Hepatocyte (in vitro differentiated cells): ENCODE results near the gene TMPRSS15. TPM values are rescaled to one million over a fixed set of nuclear protein-coding genes. Genes with fewer than 3 reads are reported as not detected.

Source experiments
- DNase-seq: peaks from one replicate; pipeline ENCODE4 v3.0.0-alpha.2; 2016; ENCODE audit warnings: low spot score
- H2AFZ ChIP-seq: fragments of 200-600 bp; sonication (generic); 2 replicates; pipeline ENCODE4 v1.6.0; 2016; ENCODE audit warnings: antibody characterized with exemption, mild to moderate bottlenecking
- H3K27ac ChIP-seq: fragments of 200-600 bp; sonication (generic); 2 replicates; pipeline ENCODE4 v1.5.1; 2016; ENCODE audit warnings: mild to moderate bottlenecking
- H3K27me3 ChIP-seq: fragments of 200-600 bp; sonication (generic); 2 replicates; pipeline ENCODE4 v1.6.1; 2016
- H3K36me3 ChIP-seq: fragments of 200-600 bp; sonication (generic); replicated peaks from 2 replicates; pipeline ENCODE4 v1.5.1; 2016; ENCODE audit warnings: low read depth; ENCODE audit not compliant: insufficient read depth
- H3K4me1 ChIP-seq: fragments of 200-600 bp; sonication (generic); 2 replicates; pipeline ENCODE4 v1.5.1; 2016; ENCODE audit warnings: mild to moderate bottlenecking, moderate library complexity; ENCODE audit not compliant: insufficient read depth
- H3K4me2 ChIP-seq: fragments of 200-600 bp; sonication (generic); 2 replicates; pipeline ENCODE4 v1.6.0; 2016
- H3K4me3 ChIP-seq: fragments of 200-600 bp; sonication (generic); 2 replicates; pipeline ENCODE4 v1.5.1; 2016; ENCODE audit warnings: mild to moderate bottlenecking
- H3K79me2 ChIP-seq: fragments of 200-600 bp; sonication (generic); 2 replicates; pipeline ENCODE4 v1.6.0; 2017; ENCODE audit warnings: mild to moderate bottlenecking
- H3K9me2 ChIP-seq: fragments of 200-600 bp; sonication (generic); replicated peaks from 2 replicates; pipeline ENCODE4 v1.6.0; 2017; ENCODE audit warnings: mild to moderate bottlenecking; ENCODE audit not compliant: insufficient read depth
- H3K9me3 ChIP-seq: fragments of 200-600 bp; sonication (generic); 2 replicates; pipeline ENCODE4 v1.5.1; 2016; ENCODE audit warnings: low read depth, mild to moderate bottlenecking
- H4K20me1 ChIP-seq: fragments of 200-600 bp; sonication (generic); 2 replicates; pipeline ENCODE4 v1.6.0; 2016; ENCODE audit warnings: mild to moderate bottlenecking; ENCODE audit not compliant: insufficient read depth, poor library complexity, severe bottlenecking
- EZH2 ChIP-seq: fragments of 200-600 bp; sonication (generic); IDR thresholded peaks from 2 replicates; pipeline ENCODE4 v1.6.1; 2016; ENCODE audit warnings: antibody characterized with exemption, mild to moderate bottlenecking, borderline replicate concordance
- EZH2phosphoT487 ChIP-seq: fragments of 200-600 bp; sonication (generic); IDR thresholded peaks from one replicate; pipeline ENCODE4 v1.6.1; 2018; ENCODE audit warnings: antibody characterized with exemption, mild to moderate bottlenecking, low read depth, moderate library complexity; ENCODE audit not compliant: unreplicated experiment, severe bottlenecking
- WGBS: methylation state at CpG from one replicate; pipeline ENCODE4 v1.1.6; 2016; ENCODE audit warnings: low lambda C conversion rate; ENCODE audit errors: missing lambda C conversion rate; 5-methylcytosine and 5-hydroxymethylcytosine counted together
- polyA plus RNA-seq: library from polyadenylated mRNA; unstranded; fragments of >200 nt; fragmentation: Nextera tagmentation; extraction: Ambion mirVana; gene quantifications from 2 replicates; pipeline ENCODE4 v1.2.1, GENCODE V29; 2016
- total RNA-seq: library from RNA; depleted of rRNA; stranded (reverse); fragments of >200 nt; gene quantifications from 2 replicates; pipeline ENCODE4 v1.2.3, GENCODE V29; 2014
- TF ChIP-seq, protein P1 (sequence below): fragments of 200-600 bp; sonication (generic); IDR thresholded peaks from 2 replicates; pipeline ENCODE4 v1.5.1; 2016; ENCODE audit warnings: antibody characterized with exemption, mild to moderate bottlenecking; ENCODE audit not compliant: poor library complexity

Gene TMPRSS15
- total and polyA plus RNA-seq, 2 experiments from 2014 or later, result 0.07 TPM; not detected in 1

DNA sequence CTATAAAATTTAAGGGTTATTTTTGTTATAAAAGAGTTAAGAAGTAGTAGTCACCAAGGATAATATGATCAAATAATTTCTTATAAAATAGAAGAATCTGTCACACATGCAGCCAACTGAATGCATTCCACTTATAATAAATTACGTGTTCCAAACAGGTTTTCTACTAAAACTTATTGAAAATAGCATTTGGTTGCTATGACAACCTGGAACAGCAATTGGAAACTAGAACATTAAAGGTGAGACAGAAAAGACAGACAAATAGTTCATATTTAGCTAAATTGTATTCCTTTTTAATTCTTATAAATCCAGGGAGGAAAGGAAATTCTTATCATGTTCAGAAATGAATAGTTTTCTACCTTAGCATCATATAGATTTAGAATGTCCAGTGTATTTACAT is 168.0 kb downstream of the TMPRSS15 start:
- Histone ChIP-seq H3K79me2 (no peaks in the 10 kb centered on the region), H3K36me3 (no peaks in the 10 kb centered on the region), H3K9me2 (no peaks in the 10 kb centered on the region), H3K4me3 (no peak overlapping the region), H4K20me1 (no peaks in the 10 kb centered on the region), H3K27me3 (no peaks in the 10 kb centered on the region), H3K4me2 (no peak overlapping the region), H2AFZ (no peak overlapping the region), H3K9me3 (no peaks in the 10 kb centered on the region), H3K4me1 (no peaks in the 10 kb centered on the region), H3K27ac (no peak overlapping the region)
- no peak for DNase-seq
- WGBS, result 84% methylated on average over 1 of the region's 1 CpG
- TF ChIP-seq EZH2, result no peak
- TF ChIP-seq, protein P1, sequence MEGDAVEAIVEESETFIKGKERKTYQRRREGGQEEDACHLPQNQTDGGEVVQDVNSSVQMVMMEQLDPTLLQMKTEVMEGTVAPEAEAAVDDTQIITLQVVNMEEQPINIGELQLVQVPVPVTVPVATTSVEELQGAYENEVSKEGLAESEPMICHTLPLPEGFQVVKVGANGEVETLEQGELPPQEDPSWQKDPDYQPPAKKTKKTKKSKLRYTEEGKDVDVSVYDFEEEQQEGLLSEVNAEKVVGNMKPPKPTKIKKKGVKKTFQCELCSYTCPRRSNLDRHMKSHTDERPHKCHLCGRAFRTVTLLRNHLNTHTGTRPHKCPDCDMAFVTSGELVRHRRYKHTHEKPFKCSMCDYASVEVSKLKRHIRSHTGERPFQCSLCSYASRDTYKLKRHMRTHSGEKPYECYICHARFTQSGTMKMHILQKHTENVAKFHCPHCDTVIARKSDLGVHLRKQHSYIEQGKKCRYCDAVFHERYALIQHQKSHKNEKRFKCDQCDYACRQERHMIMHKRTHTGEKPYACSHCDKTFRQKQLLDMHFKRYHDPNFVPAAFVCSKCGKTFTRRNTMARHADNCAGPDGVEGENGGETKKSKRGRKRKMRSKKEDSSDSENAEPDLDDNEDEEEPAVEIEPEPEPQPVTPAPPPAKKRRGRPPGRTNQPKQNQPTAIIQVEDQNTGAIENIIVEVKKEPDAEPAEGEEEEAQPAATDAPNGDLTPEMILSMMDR, result no peak
- no peak for TF ChIP-seq EZH2phosphoT487

DNA sequence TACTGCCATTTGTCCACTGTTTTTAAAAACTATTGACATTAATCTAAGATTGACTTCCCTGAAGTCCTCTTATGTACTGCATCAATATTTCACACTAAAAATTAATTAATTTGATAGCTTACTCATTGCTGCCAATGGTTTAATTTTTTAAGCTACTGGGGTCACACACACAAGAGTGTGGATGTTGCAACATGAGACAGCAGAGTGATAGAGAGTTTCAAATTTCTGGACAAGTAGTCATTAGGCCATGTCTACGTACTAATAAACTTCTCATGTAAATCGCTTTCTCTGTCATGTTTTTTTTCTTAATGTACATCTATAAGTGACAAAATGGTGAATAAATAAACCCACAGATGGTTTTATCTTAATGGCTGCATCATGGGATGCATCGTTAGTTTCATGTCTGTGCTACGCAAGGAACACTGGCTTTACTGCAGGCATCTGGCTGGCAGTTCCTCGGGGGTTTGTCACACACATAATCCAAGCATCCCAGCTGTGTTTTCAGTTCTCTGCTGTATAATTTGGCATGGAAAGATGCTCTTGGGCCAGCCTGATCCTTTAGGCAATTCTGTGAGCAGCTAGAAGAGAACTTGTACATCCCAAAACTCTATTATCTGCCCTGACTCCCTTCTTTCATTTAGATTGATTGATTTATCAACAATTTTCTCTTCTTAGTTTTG is 175.4 kb downstream of the TMPRSS15 start:
- Histone ChIP-seq H3K27me3 (no peaks in the 10 kb centered on the region), H3K4me1 (no peaks in the 10 kb centered on the region), H2AFZ (no peak overlapping the region), H3K27ac (no peak overlapping the region), H3K4me3 (no peak overlapping the region), H3K79me2 (no peaks in the 10 kb centered on the region), H3K9me2 (no peaks in the 10 kb centered on the region), H3K36me3 (no peaks in the 10 kb centered on the region), H3K9me3 (no peaks in the 10 kb centered on the region), H4K20me1 (no peaks in the 10 kb centered on the region), H3K4me2 (no peak overlapping the region)
- 61% methylated on average over 5 of the region's 5 CpGs for WGBS
- TF ChIP-seq EZH2, result no peak
- TF ChIP-seq, protein P1, result no peak
- TF ChIP-seq EZH2phosphoT487, result no peak
- no peak for DNase-seq

DNA sequence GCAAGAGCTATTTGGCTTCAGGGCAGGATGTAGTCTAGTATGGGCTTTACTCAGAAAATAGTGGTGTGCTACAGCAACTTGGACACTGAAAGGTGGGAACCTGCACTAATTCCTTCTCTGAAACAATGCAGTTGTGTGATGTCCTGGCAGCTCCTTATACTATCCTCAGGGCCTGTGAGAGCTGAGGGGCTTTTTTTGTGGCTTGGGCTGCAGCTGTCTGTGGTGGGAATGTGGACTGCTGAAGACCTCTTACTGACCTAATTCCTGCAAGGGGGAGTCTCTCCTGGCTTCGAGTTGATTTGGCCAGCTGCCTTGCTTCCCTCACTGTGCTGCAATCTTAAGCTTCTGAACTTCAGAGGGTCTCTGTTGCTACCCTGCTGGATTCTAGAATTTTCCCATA is 181.2 kb downstream of the TMPRSS15 start:
- Histone ChIP-seq H3K4me2 (no peak overlapping the region), H4K20me1 (no peaks in the 10 kb centered on the region), H3K27ac (no peak overlapping the region), H3K27me3 (no peaks in the 10 kb centered on the region), H3K9me3 (no peaks in the 10 kb centered on the region), H3K9me2 (no peaks in the 10 kb centered on the region), H3K36me3 (no peaks in the 10 kb centered on the region), H3K4me3 (no peak overlapping the region), H2AFZ (no peak overlapping the region), H3K4me1 (no peaks in the 10 kb centered on the region), H3K79me2 (no peaks in the 10 kb centered on the region)
- TF ChIP-seq, protein P1, result no peak
- no peak for TF ChIP-seq EZH2phosphoT487
- TF ChIP-seq EZH2, result no peak
- 72% methylated on average over 1 of the region's 1 CpG for WGBS
- DNase-seq, result no peak
